HG02623 (cell line): Measurements from ENCODE around the gene SMPD2.

Source experiments
- ATAC-seq: cut with Tn5 transposase; IDR thresholded peaks from one replicate; pipeline ENCODE4 v1.9.1; 2021; ENCODE audit warnings: moderate library complexity; ENCODE audit not compliant: unreplicated experiment

The SMPD2 gene

DNA sequence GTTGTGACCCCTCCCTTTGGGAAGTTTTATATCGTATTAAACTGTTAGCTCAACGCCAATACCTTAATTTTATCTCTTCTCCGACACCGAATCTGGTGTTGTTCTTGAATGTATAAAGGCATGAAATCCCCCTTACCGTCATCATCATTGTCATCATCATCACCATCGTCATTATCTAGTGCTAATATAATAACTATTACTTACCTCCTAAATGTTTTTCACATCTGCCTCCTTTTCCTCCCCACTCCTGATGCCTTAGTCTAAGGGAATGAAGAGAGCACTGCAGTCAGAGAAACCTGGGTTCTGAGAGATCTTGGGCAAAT, 43.2 kb downstream of the SMPD2 start:
- no peak for ATAC-seq

DNA sequence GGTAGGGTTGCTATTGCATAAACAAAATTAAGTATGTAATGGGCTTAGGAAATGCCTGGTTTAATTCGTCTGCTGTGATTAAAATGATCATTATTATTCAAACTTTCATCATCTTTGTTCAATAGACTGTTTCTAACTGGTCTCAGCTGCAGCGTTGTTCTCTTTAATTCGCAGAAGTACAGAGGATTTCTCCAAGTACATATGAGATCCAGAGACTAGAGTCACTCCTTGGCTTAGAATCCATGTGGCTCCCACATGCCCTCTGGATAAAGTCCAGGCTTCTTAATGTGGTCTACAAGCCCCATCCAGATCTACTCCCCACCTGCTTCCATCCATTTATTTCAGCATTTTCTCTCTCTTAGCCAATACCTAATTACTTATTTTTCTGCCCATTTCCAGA, 43.6 kb downstream of the SMPD2 start:
- ATAC-seq, result no peak

DNA sequence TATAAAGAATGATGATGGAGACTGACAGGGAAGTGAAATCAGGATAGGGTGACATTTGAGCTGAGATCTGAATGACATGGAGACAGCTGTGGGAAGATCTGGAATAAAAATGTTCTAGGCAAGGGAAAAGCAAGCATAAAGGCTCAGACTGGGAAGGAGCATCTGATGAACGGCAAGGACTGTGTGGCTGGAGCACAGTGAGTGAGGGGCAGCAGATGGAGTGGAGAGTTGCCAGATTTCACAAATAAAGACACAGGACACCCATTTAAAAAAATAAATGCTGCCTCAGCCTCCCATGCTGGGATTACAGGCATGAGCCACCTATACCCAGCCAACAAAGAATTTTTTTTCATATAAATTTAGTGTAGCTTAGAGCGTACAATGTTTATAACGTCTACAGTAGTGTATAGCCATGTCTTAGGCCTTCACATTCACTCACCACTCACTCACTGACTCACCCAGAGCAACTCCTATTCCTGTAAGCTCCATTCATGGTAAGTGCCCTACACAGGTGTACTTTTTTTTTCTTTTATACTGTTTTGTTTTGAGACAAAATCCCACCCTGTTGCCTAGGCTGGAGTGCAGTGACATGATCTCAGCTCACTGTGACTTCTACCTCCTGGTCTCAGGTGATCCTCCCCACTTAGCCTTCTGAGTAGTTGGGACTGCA, 44.9 kb downstream of the SMPD2 start:
- no peak for ATAC-seq

DNA sequence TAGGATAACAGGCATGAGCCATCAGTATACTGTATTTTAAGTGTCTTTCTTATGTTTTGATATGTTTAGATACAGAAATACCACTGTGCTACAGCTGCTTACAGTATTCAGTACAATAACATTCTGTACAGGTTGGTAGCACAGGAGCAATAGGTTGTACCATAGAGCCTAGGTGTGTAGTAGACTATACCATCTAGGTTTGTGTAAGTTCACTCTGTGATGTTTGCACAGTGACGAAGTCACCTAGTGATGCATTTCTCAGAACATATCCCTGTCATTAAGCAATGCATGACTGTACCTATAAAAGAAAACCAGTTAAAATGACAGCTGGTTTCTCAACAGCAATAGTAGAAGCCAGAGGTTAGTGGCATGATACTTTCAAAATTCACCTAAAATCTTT, 45.5 kb downstream of the SMPD2 start:
- ATAC-seq, result no peak

DNA sequence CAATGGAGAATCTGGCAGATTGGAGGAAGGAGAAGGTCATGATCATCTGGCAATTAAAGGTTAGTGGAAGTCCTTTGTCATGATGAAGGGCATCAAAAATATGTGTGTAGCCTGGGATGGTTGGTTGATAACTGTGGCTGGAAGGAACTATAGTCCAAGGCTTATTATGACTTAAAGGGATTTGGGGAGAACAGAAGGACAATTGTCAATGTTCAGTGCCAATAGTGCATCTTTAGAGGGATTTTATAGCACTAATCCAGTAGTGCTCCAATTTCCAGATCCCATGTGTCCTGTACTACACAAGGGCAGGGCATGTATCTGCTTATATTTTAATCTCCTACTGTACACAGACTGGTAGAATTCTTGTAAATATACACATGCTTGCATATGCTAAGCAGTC, 47.5 kb downstream of the SMPD2 start:
- no peak for ATAC-seq

DNA sequence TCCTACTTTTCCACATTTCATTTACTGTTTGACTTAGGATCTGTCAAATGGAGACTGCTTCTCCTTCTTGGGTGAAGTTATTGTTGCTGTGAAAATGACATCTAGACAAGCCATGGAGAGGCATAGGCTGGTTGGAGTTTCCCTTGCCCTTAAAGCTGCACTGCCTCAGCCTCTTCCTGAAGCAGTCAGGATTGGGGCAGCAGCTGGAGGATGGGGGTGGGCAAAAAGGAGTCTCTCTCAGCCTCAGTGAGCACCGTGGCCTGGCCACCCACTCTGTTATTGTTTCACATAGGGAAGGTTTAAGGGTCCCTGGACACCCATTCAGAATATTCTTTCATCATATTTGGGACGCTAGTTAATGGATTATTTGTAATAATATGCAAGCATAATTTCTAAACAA, 50.2 kb downstream of the SMPD2 start:
- ATAC-seq, result no peak

DNA sequence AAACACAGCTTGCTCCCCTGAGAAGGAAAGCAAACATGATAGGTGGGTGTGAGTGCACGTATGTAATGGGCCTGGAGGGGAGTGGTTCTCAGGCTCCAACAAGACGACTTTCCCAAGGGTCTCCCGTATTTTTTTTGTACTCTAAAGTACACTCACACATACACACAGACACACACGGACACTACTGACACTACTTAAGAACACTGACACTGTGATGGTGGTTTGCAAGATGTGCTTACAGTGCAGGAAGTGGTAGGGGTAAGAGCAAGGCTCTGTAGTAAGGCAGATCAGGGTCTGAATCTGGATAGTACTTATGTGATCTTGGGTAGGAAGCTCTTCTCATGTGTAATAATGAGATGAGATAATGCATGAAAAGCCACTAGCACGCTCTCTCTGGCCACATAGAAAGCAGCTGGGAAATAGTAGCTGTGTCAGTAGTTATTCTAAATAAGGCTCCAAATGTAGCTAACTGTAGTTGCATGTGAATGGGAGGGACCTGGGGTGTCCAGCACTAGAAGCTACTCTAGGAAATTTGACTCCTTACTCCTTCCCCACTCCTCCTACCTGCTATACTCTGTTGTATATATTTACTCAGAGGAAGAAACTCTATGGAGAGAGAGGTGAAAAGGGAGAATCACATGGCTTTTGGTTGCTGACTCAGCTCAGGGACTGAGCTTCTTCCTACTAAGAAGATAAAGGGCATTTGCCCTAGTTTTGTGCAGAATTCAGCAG, 50.8 kb downstream of the SMPD2 start:
- no peak for ATAC-seq
